Measurements from ENCODE around the gene PROX1.

Gene PROX1

DNA sequence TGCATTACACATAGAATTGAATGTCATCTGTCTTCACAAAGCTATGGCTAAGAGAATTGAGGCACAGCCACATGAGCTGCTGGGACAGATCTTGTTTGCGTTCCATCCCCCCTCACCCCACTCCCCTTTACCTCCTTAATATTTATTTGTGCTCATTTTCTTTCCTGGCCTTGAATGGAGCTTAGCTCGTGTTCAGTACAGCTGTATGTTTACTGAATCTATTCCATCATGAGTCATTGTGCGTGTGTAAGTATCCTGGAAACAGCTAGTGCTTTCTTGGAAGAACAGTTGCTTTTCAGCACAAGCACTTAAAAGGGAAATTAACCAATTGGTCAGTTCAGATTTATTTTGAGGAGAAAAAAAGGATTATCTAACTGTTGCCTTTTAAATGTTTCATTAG, 14.7 kb downstream of the PROX1 start:
- no peak for DNase-seq

- DNase-seq = no peak
Observed at GRCh38 chr1:214003233-214003632, 15.5 kb downstream of the PROX1 start.

DNA sequence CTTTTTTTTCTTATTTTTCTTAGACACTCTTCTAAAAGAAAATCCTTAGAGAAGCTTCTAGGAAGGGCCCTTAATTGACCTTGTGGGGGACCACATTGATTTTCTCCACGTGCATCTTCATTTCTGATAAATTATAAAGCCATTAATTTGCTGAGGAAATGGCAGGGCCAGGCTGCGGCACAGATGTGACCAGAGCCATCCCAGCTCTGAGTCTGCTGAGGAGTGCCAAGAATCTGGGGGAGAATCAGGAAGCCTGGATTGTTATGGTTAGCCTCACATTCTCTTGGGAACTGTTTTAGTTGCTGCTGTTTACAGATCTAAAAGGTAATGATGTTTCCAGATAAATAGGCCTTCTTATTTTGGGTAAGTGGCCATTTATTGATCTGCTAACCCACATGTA, 16.2 kb downstream of the PROX1 start:
- no peak for DNase-seq

GRCh38 chr1:214004795-214005194, 17.0 kb downstream of the PROX1 start:
- no peak for DNase-seq

GRCh38 chr1:214005708-214006107, 17.9 kb downstream of the PROX1 start:
- no peak for DNase-seq

GRCh38 chr1:214006845-214007244, 19.1 kb downstream of the PROX1 start:
- no peak for DNase-seq

GRCh38 chr1:214008347-214008746, 20.6 kb downstream of the PROX1 start:
- no peak for DNase-seq

DNA sequence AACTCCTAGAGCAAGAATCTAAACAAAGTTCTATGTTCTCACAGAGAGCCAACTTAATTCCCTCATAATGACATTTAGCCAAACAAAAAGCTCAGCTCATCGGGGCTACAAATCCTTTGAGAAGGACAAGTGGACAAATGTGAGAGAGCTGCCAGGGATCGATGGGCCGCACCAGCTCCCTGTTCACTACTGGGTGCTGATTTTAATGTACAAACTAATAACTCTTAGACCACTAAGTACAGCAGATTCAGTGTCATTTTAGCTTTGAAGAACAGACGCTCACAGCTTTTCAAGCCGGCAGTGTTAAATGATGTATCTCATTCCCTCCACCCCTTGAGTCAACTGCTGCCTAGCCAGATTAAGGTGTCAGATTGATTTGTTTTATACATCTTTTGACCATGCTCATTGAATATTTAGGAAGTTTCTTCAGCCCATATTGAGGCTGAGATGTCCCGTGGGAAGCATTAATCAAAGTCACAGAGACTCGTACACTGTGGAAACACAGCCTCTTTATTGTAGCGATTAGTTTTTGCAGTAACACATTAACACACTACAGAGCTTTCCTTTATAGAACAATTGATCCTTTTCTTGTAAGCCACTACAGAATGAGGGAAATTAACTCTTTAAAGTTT, 21.1 kb downstream of the PROX1 start:
- DNase-seq = no peak

DNA sequence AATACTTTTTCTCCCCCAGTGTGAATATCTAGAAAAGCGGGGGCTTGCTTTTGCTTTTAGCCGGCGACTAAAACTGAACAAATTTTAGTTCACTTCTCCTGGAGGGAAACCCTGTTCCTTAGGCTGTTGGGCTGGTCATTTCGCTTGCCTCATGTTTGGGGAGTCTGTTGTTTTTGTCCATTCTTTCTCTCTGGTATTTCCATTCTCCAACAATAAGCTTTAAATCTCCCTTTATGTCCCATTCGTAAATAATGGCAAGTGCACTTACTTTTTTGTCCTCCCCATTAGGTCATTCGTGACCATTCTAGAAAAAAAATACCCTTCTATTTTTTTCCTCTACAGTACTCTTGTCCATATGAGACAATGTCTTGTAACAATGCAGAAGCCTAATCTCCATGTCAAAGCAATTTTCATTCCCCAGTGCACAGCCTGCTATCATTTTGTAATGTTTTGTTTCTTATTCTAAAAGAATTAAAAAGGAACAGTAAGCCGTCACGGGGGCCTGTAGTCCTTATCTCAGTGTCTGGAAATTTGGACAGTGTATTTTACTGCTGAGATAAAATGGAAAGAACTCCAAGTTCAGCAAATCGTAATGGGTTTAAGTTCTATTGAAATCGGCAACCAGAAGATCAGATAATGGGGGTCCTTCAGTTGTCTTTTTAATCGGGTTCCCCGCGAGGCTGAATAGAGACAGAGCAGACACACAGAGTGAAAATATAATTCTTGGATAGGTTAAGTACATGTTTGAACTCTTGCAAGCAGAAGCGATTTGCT, 21.8 kb downstream of the PROX1 start:
- DNase-seq = no peak

GRCh38 chr1:214010197-214010573, 22.4 kb downstream of the PROX1 start:
- DNase-seq = no peak

DNA sequence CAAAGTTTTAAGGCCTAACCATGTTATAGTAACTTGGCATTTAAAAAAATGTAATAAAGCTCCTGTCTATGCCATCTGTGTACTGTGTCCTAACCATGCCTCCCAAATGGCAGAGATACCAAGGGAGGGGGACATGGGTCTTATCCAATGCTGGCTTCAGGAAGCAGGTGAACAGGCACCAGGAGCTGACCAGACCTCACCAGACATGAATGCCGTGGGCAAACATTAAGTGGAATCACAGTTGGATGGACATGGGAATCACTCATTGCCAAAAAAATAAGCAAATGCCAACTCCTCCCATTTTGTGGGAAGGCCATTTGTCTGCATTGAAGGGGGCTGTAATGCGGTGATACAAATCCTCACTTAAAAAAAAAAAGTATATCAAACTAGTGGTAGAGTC, 22.9 kb downstream of the PROX1 start:
- DNase-seq = no peak

DNA sequence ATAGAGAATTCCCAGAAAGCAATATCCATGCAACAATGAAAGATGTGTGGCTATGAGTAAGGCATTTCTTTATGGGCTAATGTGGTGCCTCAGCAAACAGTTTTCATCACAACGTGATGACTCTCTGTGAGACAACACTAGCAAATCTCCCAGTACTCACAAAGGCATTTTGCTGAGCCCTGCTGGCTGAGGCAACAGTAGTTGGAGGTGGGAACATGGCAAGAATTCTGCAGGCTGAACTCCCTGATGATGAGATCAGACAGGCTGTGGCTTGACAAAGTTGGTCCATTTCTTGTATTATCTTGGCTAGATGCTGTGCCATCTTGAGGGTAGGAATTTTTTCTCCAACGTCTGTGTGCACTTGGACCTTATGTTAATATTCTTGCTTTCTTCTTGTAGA, 24.6 kb downstream of the PROX1 start:
- DNase-seq = no peak

- no peak for DNase-seq
Observed at GRCh38 chr1:214013614-214014377, 26.0 kb downstream of the PROX1 start.

DNA sequence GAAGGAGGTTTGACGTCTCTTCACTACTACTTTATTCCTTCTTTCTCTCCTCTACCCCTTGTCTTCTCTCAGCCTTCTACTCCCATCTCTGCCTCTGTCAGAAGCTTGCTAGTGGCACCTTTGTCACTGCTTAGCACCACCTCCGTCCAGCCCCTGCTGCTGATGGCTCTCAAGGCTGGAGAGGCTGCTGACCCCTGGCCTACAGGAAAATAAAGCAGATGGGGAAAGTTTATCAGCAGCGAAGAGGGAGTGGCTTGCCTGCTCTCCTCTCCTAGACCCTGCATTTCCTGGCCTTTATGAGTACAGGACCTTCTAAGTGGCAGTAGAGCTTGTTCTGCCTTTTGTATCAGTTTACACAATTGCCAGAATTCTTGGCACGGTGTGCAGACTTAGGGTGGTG, 27.0 kb downstream of the PROX1 start:
- DNase-seq = no peak

- DNase-seq = no peak
Observed at GRCh38 chr1:214017191-214017982, 29.6 kb downstream of the PROX1 start.

DNA sequence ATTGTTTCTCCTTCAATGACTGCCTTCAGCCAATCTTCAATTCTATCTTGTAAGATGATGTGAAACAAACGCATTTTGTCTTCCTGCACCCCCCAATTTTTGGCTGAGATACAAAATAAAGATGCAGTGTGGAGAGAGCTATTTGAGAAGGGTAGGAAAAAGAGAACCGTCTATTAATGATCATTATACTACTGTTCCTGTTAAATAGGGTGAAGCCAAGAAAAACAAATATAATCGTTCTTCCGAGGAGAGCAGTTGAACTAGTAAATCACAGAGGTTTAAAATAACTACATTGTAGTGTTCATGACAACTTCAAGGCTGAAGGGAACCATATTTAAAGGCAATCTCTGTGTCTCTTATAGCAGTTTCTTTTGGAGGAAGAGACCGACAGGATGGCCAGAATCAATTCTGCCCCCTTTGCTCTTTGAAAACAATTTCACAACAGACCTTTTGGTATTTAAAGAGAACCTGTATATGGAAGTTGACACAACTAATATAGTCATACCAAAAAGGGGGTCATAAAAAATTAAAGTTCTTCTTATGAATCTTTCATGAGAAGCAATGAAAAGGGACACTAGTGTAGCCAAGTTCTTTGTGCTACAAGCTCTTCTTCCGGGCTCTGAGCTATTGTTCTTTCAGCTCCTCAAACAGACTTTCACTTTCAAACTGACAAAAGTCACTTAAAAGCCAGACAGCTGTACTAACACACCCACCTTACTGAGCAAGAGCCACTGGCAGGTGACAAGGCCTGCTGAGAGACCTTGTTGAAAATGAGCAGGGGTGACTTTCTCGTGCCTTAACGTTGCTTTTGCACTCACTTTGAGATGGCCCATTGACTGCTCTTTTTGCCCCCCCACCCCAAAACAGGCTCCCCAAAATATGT, 30.9 kb downstream of the PROX1 start:
- DNase-seq = no peak

GRCh38 chr1:214019499-214019898, 31.7 kb downstream of the PROX1 start:
- DNase-seq = no peak

DNA sequence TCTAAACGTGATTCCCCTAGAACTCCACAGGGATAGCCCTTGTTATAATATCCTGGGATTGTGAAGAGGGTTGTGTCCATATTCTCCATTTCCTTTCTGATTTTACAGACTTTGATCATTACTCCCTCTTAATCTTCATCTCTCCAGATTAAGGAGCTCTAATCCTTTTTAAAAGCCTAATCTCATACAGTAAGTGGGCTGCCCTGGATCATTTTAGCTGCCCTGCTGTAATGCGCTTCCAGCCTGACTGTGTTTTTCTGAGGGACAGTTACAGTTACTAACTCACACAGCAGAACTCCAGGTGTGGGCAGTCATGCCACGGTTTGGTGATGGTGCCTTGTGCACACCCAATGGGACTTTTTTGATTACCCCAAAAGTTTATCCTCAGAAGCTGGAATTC, 33.5 kb downstream of the PROX1 start:
- no peak for DNase-seq

- DNase-seq = no peak
Observed at GRCh38 chr1:214022229-214022791, 34.5 kb downstream of the PROX1 start.

DNA sequence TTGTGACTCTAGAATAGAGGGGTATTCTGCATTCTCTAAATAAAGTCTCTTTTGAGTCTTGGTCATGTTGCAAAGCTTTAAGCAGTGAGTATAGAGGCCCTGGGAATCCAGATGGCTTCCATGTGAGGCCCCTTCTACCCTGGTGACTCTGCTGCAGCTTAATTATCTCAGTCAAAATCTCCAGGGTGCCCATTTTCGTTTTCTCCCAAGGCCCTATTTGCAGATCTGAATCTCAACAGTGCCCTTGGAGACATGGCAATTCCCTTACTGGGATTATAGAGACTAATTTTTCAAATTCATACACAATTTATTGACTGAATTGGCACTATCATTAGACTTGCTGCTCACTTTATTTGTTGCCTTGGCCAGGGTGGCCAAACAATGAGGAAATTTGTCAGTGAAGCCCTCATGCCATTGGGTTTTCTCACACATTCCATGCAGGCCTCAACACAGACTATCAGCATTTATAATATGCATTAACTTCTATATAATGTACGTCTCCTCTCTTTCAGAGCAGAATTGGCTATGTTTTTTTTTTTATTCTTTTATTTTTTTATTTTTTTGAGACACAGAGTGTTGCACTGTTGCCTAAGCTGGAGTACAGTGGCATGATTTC, 35.1 kb downstream of the PROX1 start:
- no peak for DNase-seq

DNA sequence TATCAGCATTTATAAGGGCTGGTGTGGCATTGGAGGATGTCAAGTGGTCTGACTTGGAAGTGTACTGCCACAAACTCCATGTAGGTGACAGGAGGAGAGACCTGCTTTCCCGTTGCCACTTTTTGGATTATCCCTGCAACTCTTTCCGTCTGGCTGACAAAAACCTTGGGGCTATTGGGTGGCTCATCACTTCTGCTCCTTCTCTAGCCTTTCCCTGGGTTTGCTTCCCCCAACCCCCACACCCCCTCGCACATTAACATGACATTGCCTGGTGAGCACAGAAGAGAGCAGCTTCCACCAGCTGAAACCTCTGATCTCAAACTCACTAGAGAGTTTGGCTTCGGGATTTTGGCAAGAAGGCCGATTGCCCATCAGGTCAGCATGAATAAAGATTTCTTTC, 39.2 kb downstream of the PROX1 start:
- no peak for DNase-seq
